SK-N-MC (cell line): ENCODE measurements around the gene PERP.
"Not testable (repeated sequence)": the region's sequence is repeated elsewhere in the genome, so short reads cannot be mapped to it uniquely, and the experiment has no call there.

ENCODE experiments used
- DNase-seq: peaks from one replicate; pipeline ENCODE4 v3.0.0-alpha.2; 2011; ENCODE audit warnings: low read depth, low spot score
- H3K27ac ChIP-seq: fragments of 200-600 bp; sonication (generic); 2 replicates; pipeline ENCODE4 v1.5.1; 2016; ENCODE audit warnings: mixed run types
- H3K36me3 ChIP-seq: fragments of 200-600 bp; sonication (generic); 2 replicates; pipeline ENCODE4 v1.6.1; 2017; ENCODE audit warnings: antibody characterized with exemption, low read length, mixed read lengths; ENCODE audit not compliant: insufficient read depth
- H3K4me3 ChIP-seq: fragments of 200-600 bp; sonication (generic); 2 replicates; pipeline ENCODE4 v1.5.1; 2016
- H3K9ac ChIP-seq: fragments of 200-600 bp; sonication (generic); 2 replicates; pipeline ENCODE4 v1.8.0; 2017; ENCODE audit warnings: mixed run types, mixed read lengths; ENCODE audit not compliant: insufficient read length
- H3K9me3 ChIP-seq: fragments of 200-600 bp; sonication (generic); 2 replicates; pipeline ENCODE4 v1.6.1; 2017; ENCODE audit warnings: low read depth, mild to moderate bottlenecking, antibody characterized with exemption, low read length, moderate library complexity, mixed read lengths
- EZH2 ChIP-seq: fragments of 200-600 bp; sonication (generic); IDR thresholded peaks from one replicate; pipeline ENCODE4 v1.6.1; 2017; ENCODE audit warnings: antibody characterized with exemption
- FOXP2 ChIP-seq: optimal IDR thresholded peaks from 2 replicates; pipeline ENCODE3; 2011; ENCODE audit warnings: mild to moderate bottlenecking, moderate library complexity; ENCODE audit not compliant: insufficient read depth; ENCODE audit errors: extremely low read length, control extremely low read depth
- POLR2AphosphoS5 ChIP-seq: IDR thresholded peaks from 2 replicates; pipeline ENCODE4 v1.6.1; 2012; ENCODE audit warnings: mild to moderate bottlenecking, low read depth, low read length, borderline replicate concordance

The PERP gene

GRCh38 chr6:138107078-138107751, at the start of gene PERP:
Gene PERP (minus strand): TSS chr6:138107419. CDS start chr6:138107340, 79 bp downstream.
- Histone ChIP-seq H3K27ac (no peak within 1 kb of the TSS; the same call in 1 of the 2 replicates), H3K36me3 (no peaks in the 10 kb centered on the region), H3K9me3 (no peaks in the 10 kb centered on the region), H3K9ac (peak within 1 kb of the TSS; percentile 66), H3K4me3 (peak within 1 kb of the TSS; percentile 81)
- no peak for DNase-seq
- TF ChIP-seq EZH2 (no peak), FOXP2 (no peak), POLR2AphosphoS5 (no peak)

DNA sequence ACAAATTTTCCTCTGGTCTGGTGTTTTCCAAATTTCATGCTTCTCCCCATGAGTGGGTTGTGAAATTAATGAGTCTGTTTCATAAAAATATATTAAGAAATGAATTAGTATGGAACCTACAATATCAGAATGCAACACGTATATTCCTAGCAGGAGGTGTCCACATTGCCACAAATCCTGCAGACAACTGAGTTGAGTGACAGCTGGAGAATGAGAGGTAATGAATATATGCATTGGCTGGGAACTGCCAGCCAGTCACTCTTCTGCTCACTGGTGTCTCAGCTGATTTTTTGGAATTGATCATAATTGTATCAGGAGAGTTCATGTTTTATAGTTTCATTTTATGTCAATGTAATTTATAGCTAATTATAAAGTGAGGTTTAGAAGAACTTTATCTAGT, 48.2 kb upstream of the PERP start:
- TF ChIP-seq FOXP2: no peak
- no peak for TF ChIP-seq EZH2
- no peak for TF ChIP-seq POLR2AphosphoS5
- Histone ChIP-seq H3K9me3 (no peaks in the 10 kb centered on the region), H3K27ac (no peak overlapping the region), H3K9ac (no peak overlapping the region), H3K4me3 (no peak overlapping the region), H3K36me3 (no peaks in the 10 kb centered on the region)
- no peak for DNase-seq

- Histone ChIP-seq H3K9ac (no peak overlapping the region), H3K36me3 (no peaks in the 10 kb centered on the region), H3K27ac (no peak overlapping the region), H3K9me3 (no peaks in the 10 kb centered on the region), H3K4me3 (no peak overlapping the region)
- DNase-seq: no peak
- TF ChIP-seq POLR2AphosphoS5 (no peak), EZH2 (no peak), FOXP2 (no peak)
These were observed 39.3 kb upstream of the PERP start for GRCh38 chr6:138146544-138146943.

DNA sequence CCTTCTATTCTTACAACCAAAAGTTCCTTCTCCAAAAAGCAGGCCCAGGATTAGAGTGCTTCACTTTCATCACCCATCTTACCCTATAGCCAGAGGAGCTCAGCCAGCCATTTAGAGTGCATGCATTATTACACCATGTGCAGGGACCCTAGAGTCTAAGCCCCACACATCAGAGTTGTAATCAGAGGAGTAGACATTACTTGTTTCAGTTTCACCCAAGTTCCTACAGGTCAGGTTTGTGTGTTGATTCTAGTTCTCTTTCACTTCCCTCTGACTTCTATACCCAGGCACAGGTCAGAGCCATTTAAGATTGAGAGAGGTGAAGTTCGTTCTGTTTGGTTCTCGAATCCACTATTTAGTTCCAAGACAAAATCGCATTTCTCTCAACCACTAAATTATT, 38.2 kb upstream of the PERP start:
- Histone ChIP-seq H3K27ac (no peak overlapping the region), H3K36me3 (no peaks in the 10 kb centered on the region), H3K9me3 (no peaks in the 10 kb centered on the region), H3K9ac (no peak overlapping the region), H3K4me3 (no peak overlapping the region)
- TF ChIP-seq EZH2 (no peak), FOXP2 (no peak), POLR2AphosphoS5 (no peak)
- no peak for DNase-seq

DNA sequence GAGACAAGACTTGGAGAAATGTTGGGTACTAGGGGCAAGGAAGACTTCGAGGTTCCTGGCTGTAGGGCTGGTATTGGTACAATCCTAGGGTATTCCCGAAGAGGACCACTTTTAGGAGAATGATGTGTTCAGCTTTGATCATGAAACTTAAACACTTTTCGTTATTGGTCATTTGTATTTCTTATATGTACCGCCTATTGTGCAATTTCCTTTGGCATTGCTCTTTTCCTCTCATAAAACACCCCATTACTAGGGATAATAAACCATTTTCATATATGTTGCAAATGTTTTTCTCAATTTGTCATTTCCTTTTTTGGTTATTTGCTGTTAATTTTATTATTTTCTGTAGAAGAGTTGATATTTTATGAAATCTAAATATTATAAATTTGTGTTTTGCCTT, 35.6 kb upstream of the PERP start:
- H3K9ac ChIP-seq: no peak overlapping the region
- no peak overlapping the region for H3K4me3 ChIP-seq
- no peaks in the 10 kb centered on the region for H3K9me3 ChIP-seq
- H3K36me3 ChIP-seq: no peaks in the 10 kb centered on the region
- TF ChIP-seq EZH2: no peak
- TF ChIP-seq POLR2AphosphoS5: no peak
- no peak for TF ChIP-seq FOXP2
- no peak for DNase-seq
- no peak overlapping the region for H3K27ac ChIP-seq

DNA sequence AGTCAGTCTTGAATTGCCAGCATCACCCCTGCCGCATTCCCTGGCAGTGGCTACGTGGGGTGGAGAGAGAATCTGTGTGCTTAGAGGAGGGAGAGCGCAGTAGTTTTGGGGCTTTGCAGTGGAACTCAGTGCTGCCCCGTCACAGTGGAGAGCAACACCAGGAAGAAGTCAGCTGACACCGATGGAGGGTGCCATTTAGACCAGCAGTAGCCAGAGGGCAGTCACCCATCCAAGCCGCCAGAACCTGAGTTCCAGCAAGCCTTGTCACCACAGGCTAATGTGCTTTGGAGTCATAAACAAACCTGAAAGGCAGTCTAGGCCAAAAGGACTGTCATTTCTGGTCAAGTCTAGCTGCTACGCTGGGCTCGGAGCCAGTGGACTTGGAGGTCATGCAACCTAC, 22.0 kb upstream of the PERP start:
- Histone ChIP-seq H3K27ac (no peak overlapping the region), H3K4me3 (no peak overlapping the region), H3K9ac (no peak overlapping the region), H3K36me3 (no peaks in the 10 kb centered on the region), H3K9me3 (no peaks in the 10 kb centered on the region)
- TF ChIP-seq EZH2: no peak
- TF ChIP-seq POLR2AphosphoS5: no peak
- no peak for TF ChIP-seq FOXP2
- DNase-seq: no peak

DNA sequence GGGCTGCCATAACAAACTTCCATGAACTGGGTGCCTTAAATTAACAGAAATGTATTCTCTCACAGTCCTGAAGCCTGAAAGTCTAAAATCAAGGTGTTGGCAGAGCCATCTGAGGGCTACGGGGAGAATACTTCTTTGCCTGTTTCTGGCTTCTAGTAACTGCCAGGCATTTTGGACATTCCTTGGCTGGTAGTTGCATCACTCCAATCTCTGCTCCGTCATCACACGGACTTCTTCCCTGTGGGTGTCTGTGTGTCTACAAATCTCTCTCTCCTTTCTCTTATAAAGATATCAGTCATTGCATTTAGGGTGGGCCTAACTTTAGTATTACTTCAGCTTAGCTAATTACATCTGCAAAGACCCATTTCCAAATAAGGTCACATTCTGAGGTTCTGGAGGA, 20.9 kb upstream of the PERP start:
- Histone ChIP-seq H3K27ac (no peak overlapping the region), H3K9me3 (no peaks in the 10 kb centered on the region), H3K9ac (no peak overlapping the region), H3K36me3 (no peaks in the 10 kb centered on the region), H3K4me3 (no peak overlapping the region)
- DNase-seq: no peak
- TF ChIP-seq POLR2AphosphoS5: no peak
- no peak for TF ChIP-seq FOXP2
- TF ChIP-seq EZH2: no peak

DNA sequence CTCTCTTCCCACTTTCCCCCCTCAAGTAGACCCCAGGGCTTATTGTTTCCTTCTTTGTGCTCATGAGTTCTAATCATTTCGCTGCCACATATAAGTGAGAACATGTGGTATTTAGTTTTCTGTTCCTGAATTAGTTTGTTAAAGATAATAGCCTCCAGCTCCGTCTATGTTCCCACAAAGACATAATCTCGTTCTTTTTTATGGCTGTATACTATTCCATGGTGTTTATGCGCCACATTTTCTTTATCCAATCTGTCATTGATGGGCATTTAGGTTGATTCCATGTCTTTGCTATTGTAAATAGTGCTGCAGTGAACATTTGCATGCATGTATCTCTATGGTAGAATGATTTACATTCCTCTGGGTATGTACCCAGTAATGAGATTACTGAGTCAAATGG, 16.9 kb upstream of the PERP start:
- Histone ChIP-seq H3K9me3 (no peaks in the 10 kb centered on the region), H3K4me3 (no peak overlapping the region), H3K27ac (no peak overlapping the region), H3K9ac (no peak overlapping the region), H3K36me3 (no peaks in the 10 kb centered on the region)
- no peak for DNase-seq
- no peak for TF ChIP-seq EZH2
- TF ChIP-seq POLR2AphosphoS5: no peak
- TF ChIP-seq FOXP2: no peak

DNA sequence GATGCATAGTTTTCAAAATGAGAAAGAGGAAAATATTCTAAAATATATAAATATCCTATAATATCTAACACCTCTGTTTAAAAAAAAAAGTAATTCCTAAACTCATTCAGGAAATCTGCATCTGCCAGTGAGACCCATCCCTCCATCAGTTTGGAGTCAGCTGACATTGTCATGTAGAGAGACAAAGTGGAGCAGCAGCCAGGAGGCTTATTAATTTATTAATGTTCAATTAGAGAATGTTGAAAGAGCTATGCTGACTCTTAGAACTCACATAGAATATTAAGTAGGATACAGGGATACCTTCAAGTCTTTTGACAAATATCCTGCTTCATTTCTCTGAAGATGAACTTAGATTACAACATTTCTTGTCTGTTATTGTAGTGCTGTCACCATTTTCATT, 12.8 kb upstream of the PERP start:
- Histone ChIP-seq H3K9me3 (no peaks in the 10 kb centered on the region), H3K9ac (no peak overlapping the region), H3K27ac (no peak overlapping the region), H3K4me3 (no peak overlapping the region), H3K36me3 (no peaks in the 10 kb centered on the region)
- DNase-seq: no peak
- TF ChIP-seq EZH2: no peak
- no peak for TF ChIP-seq FOXP2
- TF ChIP-seq POLR2AphosphoS5: no peak

GRCh38 chr6:138119229-138119628, 12.0 kb upstream of the PERP start:
- not testable (repeated sequence) for H3K9ac ChIP-seq, H3K27ac ChIP-seq, H3K36me3 ChIP-seq, H3K4me3 ChIP-seq, H3K9me3 ChIP-seq, DNase-seq
